ENCODE measurements around the gene HIPK2.
"Not testable (repeated sequence)": the region's sequence is repeated elsewhere in the genome, so short reads cannot be mapped to it uniquely, and the experiment has no call there.

HIPK2 gene

DNA sequence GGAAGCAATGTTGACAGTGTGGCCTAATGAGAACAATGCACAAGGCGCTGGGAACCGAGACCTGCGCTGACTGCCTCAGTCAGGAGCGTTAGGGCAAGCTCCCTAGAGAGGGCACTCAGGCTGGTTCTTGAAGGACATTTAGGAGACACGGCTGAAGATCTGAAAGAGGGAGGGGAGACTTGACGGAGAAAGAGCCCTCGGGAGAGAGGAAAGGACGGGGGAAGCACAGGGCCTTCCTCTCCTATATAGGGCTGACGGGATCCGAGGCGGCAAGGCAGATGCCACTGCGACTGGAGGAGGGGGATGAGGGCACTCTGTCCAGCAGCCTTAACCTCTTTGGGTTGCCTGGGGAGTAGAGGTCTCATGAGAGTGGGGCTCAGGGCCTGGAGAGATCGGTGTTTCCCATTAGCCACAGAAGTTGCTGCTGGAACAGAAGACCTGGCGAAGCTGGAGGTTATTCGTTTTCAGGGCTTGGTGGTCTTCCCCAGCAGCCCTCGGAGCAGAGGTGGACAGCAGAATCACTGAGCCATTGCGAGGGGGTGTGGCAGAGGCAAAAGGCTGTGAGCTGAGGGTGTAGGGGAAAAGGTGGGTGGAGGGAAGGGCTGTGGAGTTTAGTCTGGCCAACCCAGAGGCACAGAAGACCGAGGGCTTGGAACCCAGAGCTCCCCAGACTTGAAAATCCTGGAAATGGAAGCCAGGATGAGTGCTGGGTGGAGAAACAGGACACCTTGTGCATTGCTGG, 218.3 kb downstream of the HIPK2 start:
- FAIRE-seq = no peak

DNA sequence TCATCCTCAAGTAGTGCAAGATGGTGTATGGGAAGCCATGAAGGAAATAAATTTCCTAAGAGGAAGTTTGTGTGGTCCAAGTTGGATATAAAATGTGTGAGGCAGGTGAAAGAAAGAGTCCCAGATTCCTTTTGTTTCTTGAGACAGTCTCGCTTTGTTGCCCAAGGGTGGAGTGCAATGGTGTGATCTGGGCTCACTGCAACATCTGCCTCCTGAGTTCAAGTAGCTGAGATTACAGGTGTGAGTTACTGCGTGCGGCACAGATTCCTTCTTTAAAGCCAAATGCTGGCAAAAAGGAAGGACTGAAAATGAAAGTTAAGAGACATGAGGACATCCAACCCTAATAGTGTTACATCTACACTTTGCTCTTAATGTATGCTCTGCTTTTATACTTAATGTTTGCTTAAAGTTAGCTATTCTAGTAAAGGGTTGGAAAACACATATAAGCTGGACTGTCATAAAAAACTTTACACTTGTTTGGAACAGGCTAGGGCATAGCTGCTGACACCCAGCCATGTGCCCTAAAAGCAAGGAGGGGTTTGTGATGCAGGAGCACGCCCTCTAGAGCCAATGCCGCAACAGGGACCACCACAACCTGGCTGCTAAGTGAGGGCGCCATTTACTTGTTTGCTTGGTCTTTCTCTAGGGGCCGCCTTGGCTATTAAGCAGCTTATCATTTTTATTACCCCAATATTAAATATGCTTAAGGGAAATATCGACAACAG, 219.8 kb downstream of the HIPK2 start:
- no peak for FAIRE-seq

DNA sequence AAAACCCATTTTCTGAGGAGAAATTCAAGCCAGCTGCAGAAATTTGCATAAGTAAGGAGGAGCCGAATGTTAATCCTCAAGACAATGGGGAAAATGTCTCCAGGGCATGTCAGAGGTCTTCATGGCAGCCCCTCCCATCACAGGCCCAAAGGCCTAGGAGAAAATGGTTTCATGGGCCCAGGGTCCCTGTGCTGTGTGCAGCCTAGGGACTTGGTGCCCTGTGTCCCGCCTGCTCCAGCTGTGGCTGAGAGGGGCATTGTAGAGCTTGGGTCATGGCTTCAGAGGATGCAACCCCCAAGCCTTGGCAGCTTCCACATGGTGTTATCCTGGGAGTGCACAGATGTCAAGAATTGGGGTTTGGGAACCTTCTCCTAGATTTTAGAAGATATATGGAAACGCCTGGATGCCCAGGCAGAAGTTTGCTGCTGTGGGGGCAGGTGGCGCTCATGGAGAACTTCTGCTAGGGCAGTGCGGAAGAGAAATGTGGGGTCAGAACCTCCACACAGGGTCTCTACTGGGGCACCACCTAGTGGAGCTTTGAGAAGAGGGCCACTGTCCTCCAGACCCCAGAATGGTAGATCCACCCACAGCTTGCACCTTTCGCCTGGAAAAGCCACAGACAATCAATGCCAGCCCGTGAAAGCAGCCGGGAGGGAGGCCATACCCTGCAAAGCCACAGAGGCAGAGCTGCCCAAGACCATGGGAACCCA, 223.7 kb downstream of the HIPK2 start:
- FAIRE-seq = not testable (repeated sequence)

DNA sequence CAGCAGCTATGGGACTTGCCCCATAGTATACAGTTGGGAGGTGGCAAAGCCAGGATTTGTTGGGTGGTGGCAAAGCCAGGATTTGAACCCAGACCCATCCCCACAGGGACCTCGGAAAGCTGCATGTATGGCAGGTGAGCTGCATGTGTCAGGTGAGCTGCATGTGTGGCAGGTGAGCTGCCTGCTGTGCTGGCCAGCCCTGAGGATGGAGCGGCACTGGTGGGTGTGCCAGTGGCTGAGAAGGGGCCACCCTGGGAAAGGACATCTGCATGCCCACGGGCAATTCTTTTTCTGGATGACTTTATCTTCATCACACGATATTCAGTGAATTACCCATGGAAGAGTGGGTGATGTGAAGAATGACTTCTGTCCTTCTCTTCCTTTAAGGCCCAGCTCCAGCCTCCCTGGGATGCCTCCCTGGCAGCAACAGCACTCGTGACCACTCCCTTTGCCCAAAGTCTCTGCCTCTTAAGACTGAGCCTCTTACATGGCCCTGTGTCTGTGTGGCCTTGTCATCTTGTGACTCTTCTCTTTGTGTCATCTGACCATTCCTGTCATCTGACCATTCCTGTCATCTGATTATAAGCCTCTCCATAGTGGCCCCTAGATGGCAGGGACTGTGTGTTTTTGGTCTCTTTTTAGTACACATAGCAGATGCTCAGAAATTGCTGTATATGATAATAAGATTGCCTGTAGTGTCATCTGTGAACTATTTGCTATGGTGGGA, 229.3 kb downstream of the HIPK2 start:
- no peak for FAIRE-seq

DNA sequence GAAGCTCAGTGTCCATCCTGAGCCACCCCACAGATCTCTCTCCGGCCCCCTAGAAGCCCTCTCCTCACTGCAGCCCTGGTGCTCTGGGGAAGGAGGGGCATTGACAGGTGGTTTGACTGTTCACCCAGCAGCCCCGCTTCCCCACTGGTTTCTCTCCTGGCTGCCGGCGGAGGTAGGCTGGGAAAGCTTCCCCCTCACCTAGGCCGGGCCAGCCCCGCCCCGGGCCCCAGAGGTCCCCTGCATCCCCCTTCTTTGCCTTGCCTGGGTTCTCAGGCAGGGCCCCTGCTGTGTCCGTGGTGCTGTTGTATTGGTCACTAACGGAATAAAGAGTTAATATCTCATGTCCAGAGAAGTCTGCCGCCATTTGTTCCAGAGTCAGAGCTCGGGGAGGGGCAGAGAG, 233.2 kb downstream of the HIPK2 start:
- FAIRE-seq = no peak

DNA sequence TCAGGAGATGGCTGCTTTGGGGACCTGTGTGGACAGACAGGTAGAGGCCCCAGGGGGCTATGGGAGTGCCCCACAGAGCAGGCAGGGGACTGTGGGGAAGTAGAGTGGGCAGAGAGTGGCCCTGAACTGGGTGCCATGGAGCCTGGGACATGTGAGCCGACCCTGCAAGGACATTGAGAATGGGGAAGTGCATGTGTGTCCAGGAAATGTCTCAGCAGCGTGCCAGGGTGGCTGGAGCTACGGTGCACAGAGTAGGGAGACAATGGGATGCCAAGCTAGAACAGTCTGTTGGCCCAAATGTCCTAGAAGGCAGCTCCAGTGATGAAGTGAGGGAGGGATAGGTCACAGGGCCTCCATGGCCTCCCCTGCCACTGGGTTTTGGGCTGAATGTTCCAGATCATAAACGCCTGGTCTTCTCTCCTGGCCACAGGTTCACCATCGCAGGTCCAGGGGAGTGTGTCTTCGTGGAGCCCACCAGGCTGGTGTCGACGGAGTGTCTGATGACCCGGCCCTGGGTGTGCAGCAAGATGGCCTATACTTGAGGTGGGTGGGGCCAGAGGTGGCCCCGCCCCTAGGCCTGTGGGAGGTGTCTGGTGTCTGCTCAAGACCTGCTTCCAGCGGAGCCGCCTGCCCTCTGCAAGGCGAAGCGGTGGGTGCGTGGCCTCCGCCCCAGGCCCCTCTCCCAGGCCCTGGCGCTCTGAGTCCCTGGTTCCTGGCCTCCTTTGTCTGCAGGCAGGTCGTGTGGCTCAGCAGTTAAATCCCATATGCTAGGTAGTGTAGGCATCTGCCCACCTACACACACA, 233.8 kb downstream of the HIPK2 start:
- no peak for FAIRE-seq

DNA sequence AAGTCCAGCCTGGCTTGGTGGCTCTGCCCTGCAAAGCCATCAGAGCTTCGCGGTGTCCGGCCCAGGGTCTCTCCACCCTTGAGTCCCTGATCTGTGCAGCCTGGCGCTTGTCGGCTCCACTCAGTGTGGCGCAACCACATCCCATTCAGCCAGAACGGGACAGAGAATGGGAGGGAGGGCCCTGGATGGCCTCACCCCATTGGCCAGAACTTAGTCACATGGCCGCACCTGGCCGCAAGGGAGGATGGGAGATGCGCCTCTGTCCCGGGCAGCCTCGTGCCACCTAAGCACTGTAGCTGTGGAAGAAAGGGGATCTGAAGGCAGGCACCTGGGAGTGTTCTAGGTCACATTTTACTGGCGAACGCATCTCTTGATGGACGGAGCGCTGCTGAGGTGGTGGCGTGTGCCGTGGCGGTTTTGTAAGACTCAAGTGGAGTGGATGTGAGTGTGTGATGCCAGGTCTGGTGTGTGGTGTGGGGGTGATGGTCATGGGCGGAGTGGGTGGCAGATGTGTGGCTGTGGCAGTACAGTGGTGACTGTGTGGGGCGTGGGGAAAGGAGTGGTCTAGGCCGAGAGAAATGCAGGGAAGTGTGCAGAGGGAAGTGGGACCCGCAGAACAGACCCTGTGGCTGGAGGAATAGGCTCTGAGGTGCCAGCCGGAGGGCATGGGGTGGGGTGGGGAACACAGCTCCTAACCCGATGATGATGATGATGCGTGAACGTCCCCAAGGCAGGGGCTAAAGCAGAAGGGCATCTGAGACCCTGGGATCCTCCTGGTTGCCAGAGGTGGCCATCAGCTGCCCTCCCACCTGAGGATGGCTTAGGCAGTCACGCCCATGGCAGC, 235.3 kb downstream of the HIPK2 start:
- FAIRE-seq = no peak

DNA sequence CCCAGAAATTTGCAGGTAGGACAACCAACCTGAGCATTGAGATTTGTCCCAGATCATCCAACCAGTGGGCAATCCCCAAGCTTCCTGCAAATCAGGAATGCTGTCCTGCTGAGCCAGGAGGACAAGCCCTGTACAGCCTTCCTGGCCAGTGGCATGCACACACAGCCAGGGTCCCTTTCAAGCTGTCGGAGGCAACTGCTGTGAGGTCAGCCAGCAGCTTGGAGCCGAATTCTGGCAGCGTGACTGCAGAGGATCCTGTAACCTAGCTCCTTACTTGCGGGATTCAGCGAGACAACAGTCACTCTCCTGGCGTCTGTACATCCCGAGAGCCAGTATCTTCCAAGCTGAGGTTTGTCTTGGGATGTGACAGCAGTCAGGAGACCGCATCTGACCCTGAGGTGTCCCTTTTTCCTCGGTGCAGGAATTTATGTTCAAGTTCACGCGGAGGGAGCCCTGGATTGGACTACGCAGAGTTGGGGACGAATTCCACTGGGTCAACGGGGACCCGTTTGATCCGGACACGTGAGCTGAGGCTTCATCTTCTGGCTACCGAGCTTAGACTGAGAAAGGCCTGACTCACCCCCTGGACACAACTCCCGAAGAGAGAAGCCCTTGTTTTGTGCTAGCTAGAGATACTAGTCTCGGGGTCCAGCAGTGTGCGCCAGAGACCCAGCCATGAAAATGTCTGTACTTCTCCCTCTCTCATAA, 236.0 kb downstream of the HIPK2 start:
- no peak for FAIRE-seq

DNA sequence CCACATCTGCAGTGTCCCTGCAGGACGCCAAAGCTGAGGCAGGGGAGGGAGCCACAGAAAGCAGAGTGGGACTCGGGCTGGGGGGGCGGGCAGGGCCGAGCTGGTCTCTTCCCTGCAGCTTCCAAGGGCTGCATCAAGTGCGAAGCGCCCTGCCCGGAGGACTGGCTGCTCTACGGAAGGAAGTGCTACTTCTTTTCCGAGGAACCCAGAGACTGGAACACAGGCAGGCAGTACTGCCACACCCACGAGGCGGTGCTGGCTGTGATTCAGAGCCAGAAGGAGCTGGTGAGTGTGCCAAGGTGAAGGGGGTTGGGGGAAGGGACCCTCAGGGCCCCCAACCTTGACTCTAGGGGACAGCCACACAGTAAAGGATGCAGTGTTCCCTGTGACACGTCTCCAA, 237.6 kb downstream of the HIPK2 start:
- FAIRE-seq = no peak

DNA sequence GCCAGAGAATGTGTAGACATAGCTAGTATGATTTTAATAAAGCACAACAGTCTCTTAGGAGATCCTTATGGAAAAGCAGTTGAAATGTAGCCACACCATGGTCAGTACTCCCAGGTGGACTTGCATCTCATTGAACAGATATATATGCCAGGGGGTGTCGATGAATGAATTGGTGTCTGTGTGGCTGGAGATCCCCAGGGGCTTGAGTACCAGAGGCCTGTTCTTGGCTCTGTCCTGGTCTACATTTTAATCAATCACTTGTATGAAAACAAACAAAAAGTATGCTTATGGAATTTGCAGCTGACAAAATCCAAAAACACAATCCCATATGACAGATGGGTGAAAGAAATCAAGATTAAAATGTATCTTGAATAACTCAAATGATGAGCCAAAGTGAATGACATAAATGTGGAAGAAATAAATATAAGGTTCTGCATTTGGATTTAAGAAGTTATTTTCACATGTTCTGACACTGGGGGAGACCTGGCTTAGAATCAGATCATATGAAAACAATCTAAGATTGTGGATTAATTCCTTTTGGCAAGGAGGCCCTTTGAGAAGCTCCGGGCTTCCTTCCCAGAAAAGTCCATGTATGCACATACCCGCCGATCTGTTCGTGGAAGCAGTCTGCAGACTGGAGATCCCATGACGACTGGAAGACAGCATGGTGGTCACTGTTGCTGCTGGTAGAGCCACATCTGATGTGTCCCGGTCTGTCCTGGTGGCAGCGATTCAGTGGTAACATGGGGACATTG, 238.7 kb downstream of the HIPK2 start:
- no peak for FAIRE-seq

DNA sequence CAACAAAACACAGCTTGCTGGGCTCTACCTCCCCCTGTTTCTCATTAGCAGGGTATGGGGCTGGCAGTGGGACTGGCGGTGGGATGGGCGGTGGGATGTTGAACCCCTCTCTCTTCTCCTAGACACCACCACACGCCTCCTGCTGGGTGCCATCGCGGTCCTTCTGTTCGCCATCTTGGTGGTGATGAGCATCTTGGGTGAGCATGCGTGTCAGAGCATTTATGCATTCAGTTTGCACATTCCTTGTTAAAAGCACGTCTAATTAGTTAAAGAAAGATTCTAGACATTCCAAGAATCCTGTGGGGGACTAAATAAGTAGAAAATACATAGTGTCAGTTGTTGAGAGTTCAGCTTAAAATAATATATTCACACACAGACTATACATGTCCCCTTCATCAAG, 241.6 kb downstream of the HIPK2 start:
- no peak for FAIRE-seq

DNA sequence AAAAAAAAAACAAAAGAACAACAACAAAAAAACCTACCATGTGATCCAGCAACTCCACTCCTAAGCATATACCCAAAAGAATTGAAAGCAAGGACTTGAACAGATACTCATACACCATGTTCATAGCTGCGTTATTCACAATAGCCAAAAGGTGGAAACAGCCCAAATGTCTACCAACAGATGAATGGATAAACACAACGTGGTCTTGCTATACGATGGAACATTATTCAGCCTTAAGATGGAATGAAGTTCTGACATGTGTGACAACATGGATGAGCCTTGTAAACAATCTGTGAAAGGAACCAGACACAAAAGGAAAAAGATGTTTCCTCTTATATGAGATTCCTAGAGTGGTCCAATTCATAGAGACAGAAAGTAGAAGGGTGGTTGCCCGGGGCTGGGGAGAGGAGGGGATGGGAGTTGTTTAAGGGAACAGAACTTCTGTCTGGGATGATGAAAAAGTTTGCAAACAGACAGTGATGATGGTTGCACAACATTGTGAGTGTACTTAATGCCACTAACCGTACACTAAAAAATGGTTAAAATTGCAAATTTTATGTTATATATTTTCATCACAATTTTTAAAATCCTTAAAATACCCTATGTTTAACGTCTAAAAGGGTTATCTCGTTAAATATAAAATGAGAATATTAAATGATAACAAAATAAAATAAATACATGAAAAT, 242.7 kb downstream of the HIPK2 start:
- no peak for FAIRE-seq

DNA sequence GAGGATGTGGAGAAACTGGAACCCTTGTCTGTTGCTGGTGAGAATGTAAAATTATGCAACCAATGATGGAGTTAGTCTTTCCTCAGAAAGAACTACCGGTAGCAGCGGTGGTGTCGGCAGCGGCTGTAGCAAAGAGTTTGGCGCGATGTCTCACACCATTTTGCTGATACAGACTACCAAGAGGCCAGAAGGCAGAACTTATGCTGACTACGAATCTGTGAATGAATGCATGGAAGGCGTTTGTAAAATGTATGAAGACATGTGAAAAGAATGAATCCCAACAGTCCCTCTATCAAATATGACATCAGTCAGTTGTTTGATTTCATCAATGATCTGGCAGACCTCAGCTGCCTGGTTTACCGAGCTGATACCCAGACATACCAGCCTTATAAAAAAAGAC, 243.7 kb downstream of the HIPK2 start:
- no peak for FAIRE-seq

DNA sequence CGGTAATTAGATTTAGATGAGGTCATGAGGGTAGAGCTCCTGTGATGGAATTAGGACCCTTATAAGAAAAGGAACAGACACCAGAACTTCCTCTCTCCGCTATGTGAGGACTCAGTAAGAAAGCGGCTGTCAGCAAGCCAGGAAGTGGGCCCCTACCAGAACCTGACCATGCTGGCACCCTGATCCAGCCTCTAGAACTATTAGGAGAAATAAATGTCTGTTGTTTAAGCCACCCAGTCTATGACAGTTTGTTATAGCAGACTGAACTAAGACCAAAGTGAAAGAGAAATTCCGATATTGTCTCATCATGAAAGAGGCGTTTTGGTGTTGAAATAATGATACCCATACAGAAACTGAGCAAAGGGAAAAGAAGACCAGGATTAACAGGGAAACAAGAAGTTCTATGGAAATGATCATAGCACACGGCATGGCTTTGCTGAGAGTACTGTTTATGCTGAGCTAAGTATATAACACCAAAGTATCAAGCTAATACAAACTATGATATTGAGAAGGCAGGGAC, 245.1 kb downstream of the HIPK2 start:
- no peak for FAIRE-seq

DNA sequence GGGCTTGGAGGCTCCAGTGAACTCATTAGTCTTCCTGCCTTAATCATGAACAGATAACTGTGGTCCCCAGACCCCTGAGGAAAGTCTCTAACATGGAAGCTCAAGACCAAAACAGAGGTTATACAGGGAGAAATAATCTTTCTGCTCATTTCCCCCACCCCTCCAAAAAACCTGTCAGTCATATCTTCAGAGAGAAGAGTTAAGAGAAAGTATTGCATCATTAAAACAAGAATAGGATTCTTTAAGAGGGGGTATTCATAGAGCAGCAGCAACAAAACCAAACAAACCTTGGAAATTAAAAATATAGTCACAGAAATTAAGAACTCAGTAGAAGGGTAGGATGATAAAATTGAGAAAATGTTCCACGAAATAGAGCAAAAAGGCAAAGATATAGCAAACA, 246.7 kb downstream of the HIPK2 start:
- FAIRE-seq = no peak

DNA sequence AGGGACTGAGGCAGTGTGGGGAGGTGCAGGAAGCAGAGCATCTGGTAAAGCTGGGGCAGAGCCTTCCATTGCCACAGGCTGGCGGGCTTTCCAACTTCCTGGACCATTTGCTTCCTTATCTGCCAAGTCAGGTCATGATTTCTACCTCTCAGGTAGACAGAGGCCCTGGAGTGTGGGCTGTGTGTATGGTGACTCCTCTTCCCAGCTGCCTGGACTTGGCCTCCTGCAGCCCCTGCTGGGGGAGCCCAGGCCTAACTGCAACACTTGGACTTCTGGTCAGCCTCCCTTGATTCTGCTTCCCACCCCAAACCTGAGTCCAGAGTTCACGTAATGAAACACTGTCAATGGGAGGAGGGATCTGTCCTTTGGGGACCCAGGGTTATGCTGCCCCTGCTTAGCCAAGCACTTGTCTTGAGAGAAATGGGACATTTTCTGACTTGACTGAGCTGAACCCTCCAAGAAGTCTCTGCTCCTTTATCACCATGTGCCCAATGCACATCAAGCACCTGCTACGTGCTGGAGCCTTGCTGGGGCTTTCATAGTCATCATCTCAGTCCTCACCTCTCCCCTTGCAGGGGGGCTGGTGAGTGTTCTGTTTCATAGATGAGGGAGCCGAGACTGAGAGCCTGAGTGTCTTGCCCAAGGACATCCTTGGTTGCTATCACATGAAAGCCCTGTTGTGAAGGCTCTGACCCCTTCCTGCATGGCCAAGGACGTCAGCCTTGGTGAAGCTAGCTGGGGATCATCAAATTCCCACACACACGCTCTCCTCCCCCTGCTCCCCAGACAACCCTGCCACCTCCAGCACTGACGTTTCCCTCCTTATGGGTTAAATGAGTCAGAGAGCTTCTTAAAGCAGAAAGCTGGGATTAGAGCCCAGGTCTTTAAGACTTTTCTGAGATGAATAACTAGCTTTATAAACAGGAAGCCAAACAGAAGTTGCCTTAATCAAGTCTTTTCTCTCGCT, 250.9 kb downstream of the HIPK2 start:
- no peak for FAIRE-seq

DNA sequence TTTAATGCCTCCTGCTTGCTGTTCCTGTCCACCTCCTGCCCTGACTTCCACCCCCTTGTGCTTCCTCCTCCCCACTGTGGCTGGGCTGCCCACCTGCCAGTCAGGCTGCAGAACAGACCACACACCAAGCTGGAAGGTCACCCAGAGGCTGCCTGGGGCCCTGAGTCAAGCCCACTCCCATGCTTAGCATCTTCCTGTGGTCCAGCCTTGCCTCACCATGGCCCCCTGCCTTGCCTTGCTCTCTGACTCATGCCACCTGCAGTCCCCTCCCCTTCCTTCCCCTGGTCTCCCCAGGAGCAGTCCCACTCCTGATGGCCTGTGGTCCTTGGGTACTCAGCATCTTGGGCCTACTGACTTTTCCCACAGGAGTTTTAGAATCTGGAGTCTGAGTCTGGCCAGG, 252.0 kb downstream of the HIPK2 start:
- FAIRE-seq = no peak

DNA sequence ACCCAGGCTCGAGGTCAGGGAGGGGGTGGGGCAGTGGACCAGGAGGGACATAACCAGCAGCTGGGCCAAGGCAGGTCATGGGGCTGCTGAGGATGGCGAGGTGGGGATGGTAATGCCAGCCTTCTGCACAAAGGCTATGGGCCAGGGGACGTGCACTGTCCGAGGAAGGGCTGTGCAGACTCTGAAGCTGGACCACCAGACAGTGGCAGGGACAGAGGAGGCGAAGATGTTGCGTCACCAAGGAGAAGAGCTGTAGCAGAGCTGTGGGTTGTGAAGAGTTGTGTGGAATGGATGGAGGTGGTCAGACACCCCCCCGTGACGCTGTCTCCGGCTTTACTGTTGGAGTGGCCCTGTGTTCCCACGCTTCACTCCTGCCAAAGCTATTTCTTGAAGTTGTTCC, 252.6 kb downstream of the HIPK2 start:
- FAIRE-seq = no peak

Data from colon (tissue), 2 donors.